ENCODE measurements around the gene PITPNM3. TPM values are rescaled to one million over a fixed set of nuclear protein-coding genes. Genes with fewer than 3 reads are reported as not detected.

Gene PITPNM3
- total and polyA plus RNA-seq, 10 donors: 5.4 to 215 (median 125) TPM

DNA sequence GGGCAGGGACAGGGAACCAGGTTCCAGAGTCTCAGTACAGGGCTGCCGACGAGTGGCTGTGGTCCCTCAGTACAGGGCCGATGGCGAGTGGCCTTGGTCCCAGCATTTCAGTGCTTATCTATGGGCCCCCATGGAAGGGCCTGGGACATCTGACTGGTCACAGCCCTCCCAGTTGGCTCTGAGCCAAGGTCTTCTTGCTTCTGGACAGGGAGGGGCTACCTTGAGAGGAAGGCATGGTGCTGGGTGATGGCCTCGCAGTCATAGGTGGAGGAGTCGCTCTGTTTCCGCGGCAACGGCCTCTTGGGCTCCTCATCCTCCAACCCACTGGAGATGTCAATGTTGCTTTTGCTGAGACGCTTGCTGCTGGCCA lies 79.6 kb downstream of the PITPNM3 start:
- peak overlapping the region in 5 of 8 donors; percentile 4 to 69 (median 44) for H3K27ac ChIP-seq
- intact Hi-C loops (cut with DNase I; ENCODE audit: low total_unique reads): no loop called here

GRCh38 chr17:6476076-6476809 lies 80.1 kb downstream of the PITPNM3 start:
- WGBS, 5 donors: 61 to 72% (median 65%) methylated on average over 8 of the region's 8 CpGs
- peaks cover 0 to 89% (median 38%) of the 10 kb centered on the region in 6 donors for H3K4me1 ChIP-seq
- no peak for DNase-seq
- peaks cover 0 to 96% (median 8%) of the 10 kb centered on the region in 6 donors for H3K36me3 ChIP-seq
- H3K4me3 ChIP-seq: no peak overlapping the region
- peak overlapping the region in 5 of 8 donors; percentile 4 to 69 (median 44) for H3K27ac ChIP-seq
- intact Hi-C loops (cut with DNase I; ENCODE audit: low total_unique reads): no loop called here
- no peaks in the 10 kb centered on the region for H3K9me3 ChIP-seq
- no peaks in the 10 kb centered on the region for H3K27me3 ChIP-seq (replicated peaks in 1 of 7)
- no peak for TF ChIP-seq CTCF (IDR thresholded peaks at IDR 0.05 in 8 of 11, conservative IDR thresholded peaks at IDR 0.05 in 3 of 11)
- TF ChIP-seq POLR2A (IDR thresholded peaks at IDR 0.05): no peak
- no peak for TF ChIP-seq POLR2AphosphoS5 (IDR thresholded peaks at IDR 0.05)

More for the DNA sequence above, 79.6 kb downstream of the PITPNM3 start:
- 61 to 92% (median 78%) methylated on average over 7 to 10 of the region's 10 CpGs for WGBS, 5 donors
- Histone ChIP-seq H3K36me3 (peaks cover 0 to 93% (median 8%) of the 10 kb centered on the region in 6 donors), H3K27me3 (replicated peaks in 1 of 7) (no peaks in the 10 kb centered on the region), H3K4me1 (peaks cover 0 to 85% (median 35%) of the 10 kb centered on the region in 6 donors), H3K4me3 (no peak overlapping the region), H3K9me3 (no peaks in the 10 kb centered on the region)
- no peak for DNase-seq
- TF ChIP-seq POLR2AphosphoS5 (IDR thresholded peaks at IDR 0.05): peak; percentile 69 to 86 (median 86)
- TF ChIP-seq POLR2A (IDR thresholded peaks at IDR 0.05): no peak
- no peak for TF ChIP-seq CTCF (IDR thresholded peaks at IDR 0.05 in 8 of 11, conservative IDR thresholded peaks at IDR 0.05 in 3 of 11)

DNA sequence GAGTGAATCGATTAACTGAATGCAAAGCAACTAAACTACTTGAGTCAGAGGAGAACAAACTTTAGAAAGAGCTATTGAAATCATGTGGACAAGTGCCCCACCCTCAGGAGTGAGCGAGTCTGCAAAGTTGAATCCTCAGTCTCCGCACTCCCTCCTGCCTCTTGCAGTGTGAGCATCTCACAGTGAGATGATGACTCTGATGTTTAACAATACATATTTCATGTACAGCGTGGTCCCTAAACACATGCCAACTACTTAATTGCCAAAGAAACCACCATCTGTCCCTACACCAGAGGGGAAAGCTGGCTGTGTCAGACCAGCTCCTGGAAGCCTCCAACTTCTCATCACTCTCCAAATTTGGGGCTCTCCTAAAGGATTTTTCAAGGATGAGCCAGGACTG lies 80.9 kb downstream of the PITPNM3 start:
- WGBS, 5 donors: 80 to 90% (median 86%) methylated on average over 4 of the region's 4 CpGs
- Histone ChIP-seq H3K27me3 (replicated peaks in 1 of 7) (no peaks in the 10 kb centered on the region), H3K27ac (peak overlapping the region in 5 of 8 donors; percentile 4 to 69 (median 44)), H3K4me1 (peaks cover 0 to 84% (median 37%) of the 10 kb centered on the region in 6 donors), H3K4me3 (no peak overlapping the region), H3K36me3 (peaks cover 0 to 96% (median 8%) of the 10 kb centered on the region in 6 donors), H3K9me3 (no peaks in the 10 kb centered on the region)
- no peak for TF ChIP-seq POLR2A (IDR thresholded peaks at IDR 0.05)
- no peak for TF ChIP-seq CTCF (IDR thresholded peaks at IDR 0.05 in 8 of 11, conservative IDR thresholded peaks at IDR 0.05 in 3 of 11)
- TF ChIP-seq POLR2AphosphoS5 (IDR thresholded peaks at IDR 0.05): no peak
- intact Hi-C loops (cut with DNase I; ENCODE audit: low total_unique reads): no loop called here
- no peak for DNase-seq

GRCh38 chr17:6474906-6475305 lies 81.4 kb downstream of the PITPNM3 start:
- DNase-seq: no peak
- 65 to 85% (median 80%) methylated on average over 4 to 7 of the region's 7 CpGs for WGBS, 5 donors
- intact Hi-C loops (cut with DNase I; ENCODE audit: low total_unique reads): loop anchor here (5.0 kb wide), 2 partner anchors 82 to 172 kb away; partner anchors contain the start of gene PITPNM3

More at GRCh38 chr17:6474906-6475305, 81.4 kb downstream of the PITPNM3 start:
- H3K9me3 ChIP-seq: no peaks in the 10 kb centered on the region
- H3K4me1 ChIP-seq: peaks cover 0 to 79% (median 35%) of the 10 kb centered on the region in 6 donors
- peak overlapping the region in 1 of 8 donors; percentile 69 for H3K27ac ChIP-seq
- H3K27me3 ChIP-seq (replicated peaks in 1 of 7): no peaks in the 10 kb centered on the region
- H3K4me3 ChIP-seq: no peak overlapping the region
- H3K36me3 ChIP-seq: peaks cover 0 to 96% (median 11%) of the 10 kb centered on the region in 6 donors
- no peak for TF ChIP-seq POLR2AphosphoS5 (IDR thresholded peaks at IDR 0.05)
- no peak for TF ChIP-seq CTCF (IDR thresholded peaks at IDR 0.05 in 8 of 11, conservative IDR thresholded peaks at IDR 0.05 in 3 of 11)
- TF ChIP-seq POLR2A (IDR thresholded peaks at IDR 0.05): no peak

Measured in spleen (tissue), 11 donors.